ENCODE measurements around the gene CAMK2B.

Gene CAMK2B

DNA sequence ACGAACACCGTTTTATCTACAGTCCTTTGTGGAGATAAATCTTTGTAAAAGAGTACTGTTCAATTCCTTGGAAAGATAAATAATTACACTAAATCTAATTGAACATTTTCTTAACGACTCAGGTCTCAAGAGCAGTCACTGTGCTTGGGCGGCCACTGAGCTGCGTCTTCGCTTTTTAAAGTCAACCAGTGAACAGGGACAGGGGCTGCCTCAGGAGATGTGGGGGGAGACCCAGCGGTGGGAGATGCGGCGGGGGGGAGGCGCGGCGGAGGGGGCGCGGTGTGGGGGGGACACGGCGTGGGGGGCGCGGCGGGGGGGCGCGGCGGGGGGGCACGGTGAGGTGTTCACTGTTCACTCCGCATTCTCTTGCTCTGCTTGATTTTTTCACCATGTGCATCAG, 39.8 kb downstream of the CAMK2B start:
- DNase-seq = no peak

DNA sequence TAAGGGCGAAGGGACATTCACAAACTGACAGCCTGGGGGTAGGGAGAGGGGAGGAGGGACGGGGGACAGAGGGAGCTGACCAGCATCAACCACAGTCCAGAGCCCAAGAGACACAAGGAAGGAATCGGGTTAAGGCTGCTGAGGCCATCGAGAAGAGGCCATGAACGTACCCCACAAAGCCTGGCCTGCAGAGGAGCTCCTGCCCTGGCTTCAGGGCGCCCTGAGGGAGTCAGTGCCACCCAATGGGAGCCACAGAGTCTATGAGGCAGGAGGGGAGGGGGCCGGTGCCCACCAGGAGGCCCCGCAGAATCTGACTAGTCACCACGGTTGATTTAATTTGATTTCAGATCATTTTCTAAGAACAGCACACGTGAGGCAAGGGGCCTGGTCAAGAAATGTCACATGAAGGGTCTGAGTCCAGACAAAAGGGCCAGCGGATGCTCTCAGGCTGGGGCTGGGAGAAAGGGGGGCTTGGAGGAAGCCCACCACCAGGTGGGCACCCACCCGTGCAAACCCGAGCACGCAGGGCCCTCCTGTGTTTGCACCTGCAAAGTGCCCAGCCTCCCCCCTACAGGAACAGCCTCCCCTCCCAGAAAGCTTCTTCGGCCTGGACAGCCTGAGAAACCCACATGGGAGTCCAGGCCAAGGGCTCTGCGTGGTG, 40.4 kb downstream of the CAMK2B start:
- no peak for DNase-seq

DNA sequence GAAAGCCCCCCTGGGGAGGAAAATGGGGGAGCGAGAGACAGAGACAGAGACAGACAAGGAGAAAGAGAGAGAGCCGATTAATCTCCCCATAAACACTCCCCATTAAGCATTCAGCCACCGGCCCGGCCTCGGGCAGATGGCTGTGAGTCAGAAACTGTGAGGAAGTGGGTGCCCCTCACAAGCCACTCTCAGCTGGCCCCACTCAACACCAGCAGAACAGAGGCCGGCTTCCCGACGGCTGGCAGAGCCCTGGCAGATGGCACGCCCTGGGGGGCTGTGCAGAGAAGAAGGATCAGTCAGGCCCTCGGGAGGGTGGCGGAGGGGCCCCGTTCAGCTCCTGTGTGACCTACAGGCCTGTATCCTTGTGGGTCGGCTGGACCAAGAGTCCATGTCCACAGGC, 41.2 kb downstream of the CAMK2B start:
- DNase-seq = no peak

DNA sequence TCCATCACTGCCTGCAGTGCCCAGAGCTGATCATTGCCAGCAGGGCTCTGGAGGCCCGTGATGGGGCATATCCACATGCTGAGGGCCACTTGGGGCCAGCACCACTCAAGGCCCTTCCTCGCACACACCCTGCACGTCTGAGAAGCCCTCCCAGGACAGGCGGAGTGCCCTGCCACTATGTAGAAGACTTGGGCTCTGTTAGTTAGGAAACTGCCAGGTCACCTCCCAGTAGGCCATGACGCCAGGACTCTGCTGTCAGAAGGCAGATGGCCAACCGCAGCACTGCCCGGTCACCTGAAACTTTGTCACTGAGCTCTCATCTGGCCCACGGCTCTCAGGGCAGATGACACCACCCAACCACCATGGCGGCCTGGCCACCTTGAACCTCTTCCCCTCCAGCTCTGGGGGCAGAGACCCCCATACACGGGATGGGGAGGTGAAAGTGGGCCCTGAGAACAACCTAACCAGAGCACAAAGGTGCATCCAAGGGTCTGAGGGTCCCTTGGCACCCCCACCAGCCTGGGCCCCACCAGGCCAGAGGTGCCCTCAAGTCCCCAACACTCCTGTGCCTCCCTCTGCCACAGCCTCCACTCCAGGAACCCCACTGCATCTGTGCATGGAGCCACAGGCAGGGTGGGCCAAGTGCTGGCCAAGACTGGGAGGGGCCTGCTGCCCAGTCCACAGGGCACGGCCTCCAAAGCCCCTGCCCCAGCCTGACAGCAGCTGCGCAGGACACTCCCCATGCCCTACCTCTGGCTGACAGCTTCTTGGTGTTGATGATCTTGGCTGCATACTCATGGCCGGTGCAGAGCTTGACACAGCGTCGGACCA, 41.8 kb downstream of the CAMK2B start:
- DNase-seq = no peak

DNA sequence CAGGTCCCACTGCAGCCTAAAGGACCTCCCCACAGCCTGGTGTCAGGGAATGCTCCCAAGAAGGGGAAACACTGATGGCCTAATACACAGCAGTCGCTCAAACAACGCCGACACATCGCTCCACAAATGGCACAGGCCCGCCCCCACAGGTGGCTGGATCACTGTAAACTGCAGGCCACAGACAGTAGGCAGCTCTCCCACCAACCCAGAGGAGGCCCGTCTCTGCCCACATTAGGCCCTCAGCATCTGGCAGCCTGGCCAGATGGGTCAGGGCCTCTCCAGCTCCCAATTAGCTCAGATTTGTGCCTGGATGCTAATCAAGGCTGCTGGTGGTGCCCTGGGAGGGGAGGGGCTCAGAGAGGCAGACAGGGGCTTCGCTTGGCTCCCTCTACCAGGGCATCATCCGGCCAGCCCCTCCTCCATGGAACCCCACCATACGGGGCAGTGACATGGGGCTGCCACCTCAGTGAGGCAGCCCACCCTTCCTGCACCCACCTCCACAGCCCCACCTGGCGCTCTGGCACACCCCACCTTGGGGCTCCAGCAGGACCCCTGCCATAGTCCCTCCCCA, 42.7 kb downstream of the CAMK2B start:
- no peak for DNase-seq

DNA sequence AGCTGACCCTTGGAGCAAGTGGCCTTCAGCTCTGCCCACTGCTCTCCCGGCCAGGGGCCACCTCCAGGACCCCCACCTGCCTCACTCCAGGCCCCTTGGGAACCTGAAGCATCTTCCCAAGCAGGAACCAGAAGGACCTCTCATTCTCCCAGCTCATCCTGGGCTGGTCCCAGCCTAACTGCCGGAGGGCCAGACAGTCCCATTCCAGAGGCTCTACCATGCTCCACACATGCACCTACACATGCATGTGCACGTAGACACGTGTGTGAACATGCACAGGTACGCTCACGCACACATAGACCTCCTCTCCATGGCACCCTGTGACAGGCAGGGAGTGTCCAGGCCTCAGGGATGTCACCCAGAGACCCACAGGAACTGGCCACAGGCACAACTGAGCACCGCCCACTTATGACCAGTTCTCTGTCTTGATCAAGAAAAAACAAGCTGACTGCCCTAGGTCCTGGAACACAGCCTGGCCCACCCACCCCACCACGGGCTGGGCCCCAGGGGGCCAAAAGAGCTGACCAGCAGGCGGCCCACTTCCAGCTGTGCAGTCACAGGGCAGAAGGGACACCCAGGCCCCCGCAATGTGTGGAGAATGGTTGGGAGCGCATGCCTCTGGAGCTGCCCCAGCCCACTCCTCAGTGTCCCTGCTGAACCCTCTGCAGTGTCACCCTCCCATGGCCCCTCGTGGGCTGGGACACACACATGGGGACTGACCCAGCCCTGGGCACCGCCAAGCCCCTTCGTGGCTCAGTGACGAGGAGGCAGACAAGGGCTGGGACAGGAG, 43.4 kb downstream of the CAMK2B start:
- DNase-seq = no peak

DNA sequence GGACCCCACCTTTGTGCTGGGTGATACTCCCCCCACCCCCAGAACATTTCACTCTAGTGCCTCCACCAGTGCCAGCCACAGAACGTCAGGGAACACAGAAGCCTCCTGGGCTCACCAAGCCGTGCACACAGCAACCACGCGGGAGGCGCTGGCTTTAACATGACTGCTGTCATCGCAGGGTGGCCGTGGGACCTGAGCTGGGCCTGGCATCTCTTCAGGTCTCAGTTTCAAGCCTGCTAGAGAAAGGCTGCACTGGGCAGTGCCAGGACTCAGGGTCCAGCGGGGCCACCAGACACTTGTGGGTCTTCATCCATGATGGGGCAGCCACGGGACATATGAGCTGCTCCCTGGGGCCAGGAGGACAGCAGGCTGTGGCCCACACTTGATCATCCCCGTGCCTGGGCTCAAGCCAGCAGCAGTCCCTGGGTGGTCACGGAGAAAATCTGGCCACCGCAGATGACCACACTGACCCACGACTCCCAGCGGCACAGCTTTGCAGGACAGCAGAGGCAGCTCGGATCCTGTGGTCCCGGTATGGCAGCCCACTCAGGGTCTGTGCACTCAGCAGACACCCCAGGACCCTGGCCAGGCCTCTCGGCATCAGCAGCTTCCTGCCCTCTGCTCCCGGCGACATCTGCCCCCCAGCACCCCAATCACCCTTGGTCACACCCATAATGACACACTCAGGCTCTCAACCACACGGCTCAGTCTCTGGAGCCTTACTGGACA, 44.2 kb downstream of the CAMK2B start:
- DNase-seq = no peak

DNA sequence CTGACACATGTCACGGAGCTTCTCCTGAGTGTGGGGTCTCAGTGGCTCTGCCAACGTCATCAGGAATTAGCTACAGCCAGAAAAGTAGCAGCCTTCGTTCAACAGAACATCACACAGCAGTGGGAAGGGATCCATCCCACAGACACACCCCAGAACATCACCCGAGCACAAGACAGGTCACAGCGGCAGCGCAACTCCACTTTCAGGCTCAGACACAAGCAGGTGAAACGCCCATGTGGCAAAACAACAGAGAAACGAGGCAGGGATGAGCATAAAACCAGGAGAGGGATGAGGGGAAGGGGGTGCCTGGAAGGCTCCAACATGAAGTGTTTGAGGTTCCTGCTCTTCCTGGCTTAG, 44.8 kb downstream of the CAMK2B start:
- no peak for DNase-seq

DNA sequence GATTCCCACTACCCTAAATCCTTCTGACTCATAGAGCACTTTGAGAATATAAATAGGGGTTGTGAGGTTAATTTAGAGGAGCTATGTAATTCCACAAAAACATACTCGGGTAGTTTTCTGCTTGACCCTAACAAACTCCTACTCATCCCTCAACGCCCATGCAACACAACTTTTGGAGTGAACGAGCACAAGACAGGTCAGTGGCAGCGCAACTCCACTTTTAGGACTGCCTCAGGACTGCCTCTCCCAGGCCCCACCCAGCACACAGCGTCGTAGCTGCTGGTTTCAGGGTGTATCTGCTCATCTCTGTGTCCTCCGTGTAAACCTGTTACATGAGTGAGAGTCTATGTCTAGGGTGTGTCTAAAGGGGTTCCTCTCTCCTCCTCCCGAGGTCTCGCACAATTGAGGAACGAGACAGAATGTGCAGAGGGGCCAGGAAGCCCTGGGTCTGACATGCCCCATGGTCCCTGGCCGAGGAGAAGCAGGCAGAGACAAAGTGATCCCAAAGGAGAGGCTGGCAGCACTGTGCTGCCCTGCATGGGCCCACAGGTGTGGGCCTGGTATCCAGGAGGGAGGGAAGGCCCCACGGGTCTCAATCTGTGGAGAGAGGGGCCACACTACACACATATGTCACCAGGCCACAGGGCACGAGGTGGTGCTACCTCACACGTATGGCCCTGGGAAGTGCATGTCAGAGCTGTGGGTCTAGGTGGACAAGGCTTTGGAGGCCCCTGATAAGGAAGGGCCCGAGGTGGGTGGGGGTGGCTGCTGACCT, 45.5 kb downstream of the CAMK2B start:
- no peak for DNase-seq

DNA sequence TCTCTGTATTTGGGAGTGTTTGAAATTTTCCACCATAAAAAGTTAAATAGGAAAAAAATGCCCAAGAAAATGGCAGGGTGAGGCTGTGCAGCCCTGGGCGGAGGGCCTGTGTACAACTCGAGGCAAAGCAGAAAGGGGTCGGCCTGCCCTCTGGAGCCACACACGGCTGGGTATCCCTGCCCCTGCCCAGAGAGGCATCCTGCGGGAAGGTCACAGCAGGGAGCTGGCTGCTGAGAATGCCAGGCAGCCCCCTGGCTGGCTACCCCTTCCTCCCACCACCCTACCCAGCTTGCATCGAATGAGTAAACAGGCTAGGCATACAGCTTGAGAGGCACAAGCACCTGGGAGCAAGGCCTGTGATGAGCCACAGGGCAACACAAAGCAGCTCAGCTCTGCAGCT, 46.1 kb downstream of the CAMK2B start:
- no peak for DNase-seq

DNA sequence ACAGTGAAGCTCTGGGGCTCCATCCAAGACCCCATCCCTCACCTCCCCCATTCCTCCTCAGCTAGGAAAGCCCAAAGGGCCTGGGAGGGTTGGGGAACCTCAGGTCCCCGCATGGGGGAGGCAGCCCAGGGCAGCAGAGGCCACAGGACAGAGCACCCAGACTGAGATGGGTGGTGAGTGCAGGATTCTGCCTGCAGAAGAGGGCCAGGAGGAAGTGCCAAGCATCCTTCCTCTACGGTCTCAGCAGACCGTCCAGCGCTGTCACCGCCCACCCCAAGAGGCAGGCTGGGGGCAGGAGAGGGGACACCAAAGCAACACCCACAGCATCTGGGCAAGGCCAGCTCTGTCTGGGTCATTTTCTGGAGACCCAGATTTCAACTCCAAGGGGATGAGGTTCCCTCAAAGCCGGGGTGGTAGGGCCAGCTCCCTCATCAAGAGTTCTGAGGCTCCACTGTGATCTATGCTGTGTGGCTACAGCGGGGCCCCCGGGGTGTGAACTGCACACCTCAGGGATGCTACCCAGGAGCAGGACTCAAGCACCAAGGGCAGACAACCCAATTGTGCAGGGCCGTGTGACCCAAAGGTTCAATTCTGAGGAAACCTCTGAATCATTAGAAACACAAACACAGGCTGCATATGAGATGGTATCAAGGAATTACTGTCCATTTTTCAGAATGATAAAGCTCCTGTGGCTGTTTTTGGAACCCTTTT, 46.8 kb downstream of the CAMK2B start:
- DNase-seq = no peak

DNA sequence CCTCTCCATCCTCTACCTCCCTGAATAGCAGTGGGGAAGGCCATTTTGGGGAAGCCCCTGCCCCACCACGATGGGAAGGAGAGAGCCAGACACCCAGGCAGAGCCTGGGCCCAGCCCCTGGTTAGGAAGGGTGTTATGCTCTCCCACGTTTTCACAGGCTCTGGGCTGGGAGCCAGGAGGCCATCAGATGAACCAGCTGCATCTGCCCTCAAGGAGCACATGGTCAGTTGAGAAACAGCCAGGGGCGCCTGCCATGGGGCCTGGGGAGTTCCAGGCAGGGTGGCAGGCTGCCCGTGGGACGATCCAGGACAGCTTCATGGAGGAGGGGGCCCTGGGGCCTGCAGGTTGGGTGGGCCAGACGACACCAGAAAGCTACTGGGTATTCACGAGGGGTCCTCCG, 47.5 kb downstream of the CAMK2B start:
- no peak for DNase-seq

DNA sequence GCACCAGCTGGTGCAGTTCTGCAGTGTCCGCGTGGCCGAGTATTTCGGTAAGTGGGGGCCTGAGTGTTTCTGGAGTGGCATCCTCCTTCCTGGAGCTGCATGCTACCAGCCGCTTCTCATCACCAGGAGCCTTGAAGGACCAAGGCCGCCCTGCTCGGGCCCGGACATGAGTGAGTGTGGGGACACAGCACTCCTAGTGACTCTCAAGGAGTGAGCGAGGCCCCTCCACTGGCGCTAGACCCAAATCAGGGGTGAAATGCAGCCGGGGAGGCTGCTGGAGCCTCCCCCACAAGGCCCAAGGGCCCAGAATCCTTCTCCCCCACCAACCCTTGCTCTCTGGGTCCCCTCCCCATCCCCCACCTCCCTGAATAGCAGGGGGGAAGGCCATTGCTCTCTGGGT, 48.0 kb downstream of the CAMK2B start:
- DNase-seq = no peak

DNA sequence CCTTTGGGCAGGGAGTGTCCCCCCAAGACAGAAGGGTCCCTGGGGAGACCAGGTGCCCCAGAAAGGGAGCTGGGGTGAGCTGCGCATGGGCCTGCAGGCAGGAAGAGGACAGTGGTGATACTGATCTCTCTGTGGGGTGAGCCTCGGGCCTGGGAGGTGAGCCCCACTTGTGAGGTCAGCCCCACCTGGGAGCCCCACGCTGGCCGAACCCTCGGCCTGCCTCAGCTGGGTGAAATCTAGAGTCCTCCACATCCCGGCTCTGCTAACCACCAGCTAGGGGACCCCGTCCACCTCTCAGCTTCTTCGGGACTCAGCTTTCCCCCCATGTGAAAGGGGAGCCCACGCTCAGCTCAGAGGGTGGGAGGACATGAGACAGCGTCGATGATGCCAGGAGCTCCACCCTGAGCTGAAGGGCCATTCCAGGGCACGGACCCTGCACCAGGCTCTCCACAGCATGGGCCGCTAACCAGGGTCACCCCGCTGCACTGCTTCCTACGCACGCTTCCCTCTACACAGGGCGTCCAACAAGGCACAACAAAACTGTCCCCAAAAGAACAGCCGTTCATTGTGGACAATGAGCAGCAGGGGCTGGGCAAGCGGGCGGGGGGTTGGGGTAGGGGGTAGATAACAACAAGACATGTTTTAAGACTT, 48.7 kb downstream of the CAMK2B start:
- DNase-seq = no peak

DNA sequence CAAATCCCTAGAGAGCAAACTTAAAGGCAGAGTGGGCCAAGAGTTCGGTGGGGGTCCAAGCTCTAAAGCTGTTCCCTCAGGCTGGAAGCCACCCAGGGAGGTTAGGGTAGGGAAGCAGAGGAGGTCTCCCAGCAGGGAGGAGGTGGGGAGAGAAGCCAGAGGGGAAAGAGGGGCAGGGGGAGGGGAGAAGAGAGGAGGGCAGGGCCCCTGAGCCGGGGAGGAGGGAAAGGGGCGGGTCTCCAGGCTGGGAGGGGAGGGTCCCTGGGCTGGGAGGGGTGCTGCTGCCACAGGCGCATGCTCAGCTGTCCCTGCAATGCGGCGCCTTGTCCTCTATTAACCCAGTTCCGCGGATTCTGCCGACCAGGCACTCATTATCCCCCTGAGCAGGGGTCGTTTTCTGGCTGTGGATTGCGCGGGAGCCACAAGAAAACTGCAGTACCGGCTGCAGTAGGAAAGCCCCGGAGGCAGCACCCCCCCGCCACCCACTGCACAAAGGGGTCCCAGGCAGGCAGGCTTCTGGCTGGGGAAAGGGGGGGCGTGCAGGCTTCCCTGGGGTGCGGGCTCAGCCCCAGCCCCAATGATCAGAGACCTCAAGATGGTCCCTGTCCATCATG, 49.3 kb downstream of the CAMK2B start:
- no peak for DNase-seq

DNA sequence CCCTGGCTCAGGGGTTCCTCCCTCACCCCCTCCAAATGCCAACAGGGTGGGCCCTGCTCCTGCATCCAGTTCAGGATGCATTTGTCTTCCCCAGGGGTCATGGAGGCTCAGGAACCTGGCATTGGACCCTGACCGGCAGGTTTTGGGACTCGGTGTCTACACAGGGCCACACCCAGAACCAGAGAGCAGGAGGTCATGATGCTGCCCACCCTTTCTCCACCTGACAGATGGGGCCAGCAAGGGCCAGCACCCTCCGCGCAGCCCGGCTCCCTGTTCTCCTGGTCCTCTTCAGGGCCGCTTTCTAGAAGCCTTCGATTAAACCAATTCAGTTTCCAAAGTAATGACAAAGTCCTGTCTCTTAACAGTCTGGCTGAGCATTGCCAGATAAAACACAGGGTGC, 50.2 kb downstream of the CAMK2B start:
- DNase-seq = no peak

DNA sequence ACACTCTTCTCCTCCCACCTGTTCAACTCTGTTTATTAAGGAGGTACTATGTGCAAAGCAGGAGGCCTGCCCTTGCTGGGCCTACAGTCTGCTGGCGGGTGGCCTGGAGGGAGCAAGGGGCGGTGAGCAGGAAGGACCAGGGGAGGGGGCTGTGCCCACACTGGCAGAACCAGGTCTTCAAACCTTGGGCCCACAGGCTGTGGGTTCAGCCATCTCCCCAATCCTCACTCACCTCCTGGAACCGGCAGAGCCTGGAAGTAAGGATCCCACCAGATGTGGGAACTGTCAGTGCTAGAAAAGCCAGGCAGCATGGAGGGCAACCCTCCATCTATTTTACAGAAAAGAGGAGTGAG, 50.8 kb downstream of the CAMK2B start:
- no peak for DNase-seq

DNA sequence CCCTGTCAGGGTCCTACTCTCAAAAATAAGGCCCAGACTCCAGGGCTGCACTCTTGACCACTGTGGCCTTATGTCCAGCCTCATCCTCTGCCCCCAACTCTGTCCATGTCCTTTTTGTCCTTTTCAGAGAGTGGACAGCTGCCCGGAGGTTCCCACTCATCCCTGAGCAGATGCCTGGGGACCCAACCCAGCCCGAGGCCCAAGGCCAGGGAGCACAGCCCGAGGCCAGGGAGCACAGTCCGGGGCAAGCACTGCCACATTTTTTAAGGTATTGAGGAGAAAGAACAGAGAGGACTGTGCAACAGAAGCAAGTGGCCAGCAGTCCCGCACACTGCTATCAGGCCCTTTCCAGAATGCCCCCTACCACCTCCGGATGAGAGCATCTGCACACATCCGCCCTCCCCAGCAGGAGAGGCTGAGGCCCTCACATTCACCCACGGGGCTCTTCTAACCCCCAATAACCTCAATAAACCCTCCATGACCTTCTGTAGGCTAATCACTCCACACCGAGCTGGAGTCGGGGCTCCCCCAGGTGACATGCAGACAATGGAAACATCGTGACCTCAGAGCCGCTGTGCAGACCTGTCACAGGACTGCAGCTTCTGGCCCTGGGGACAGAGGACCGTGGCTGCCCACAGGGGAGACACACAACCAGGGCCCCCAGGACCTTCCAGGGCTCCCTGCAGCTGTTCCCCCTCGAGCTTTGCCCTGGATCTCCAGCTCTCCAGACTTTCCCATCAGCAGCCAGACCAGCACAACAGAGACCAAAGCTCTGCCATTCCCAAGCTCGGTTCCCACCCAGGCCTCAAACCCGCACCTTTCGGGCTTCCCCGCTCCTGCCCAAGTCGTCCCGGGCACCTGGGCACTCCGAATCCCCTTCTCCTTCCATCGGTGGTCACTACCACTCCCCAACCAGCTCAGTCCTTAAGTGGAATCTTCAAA, 51.4 kb downstream of the CAMK2B start:
- no peak for DNase-seq

DNA sequence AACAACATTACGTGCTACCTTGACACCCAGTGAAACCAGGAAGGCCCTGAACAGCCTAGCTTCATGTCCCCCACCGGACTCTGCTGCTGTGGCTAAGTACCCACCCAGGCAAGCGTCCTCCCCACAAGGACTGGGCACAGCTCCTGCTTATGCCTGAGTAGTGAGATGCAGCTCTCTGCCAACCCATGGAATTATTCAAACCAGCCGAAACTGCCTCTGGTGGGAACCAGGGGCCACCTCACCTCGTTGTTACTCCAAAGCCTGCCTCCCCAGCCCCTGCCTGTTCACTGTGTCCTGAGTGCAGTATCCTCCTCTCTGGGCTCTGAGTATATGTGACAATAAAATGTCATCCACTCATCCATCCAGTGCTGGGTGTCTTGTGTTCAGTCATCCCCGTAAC, 52.4 kb downstream of the CAMK2B start:
- no peak for DNase-seq
